Activated naive CD4-positive, alpha-beta T cell treated with anti-CD3 and anti-CD28 coated beads, Interleukin-2, amount 10 ng/mL, durations not matched to agents 5 hours and 36 hours (primary cell): ENCODE measurements around the gene LILRB4. TPM values are rescaled to one million over a fixed set of nuclear protein-coding genes. Genes with fewer than 3 reads are reported as not detected.

Source experiments
- microRNA-seq: library from miRNA; unstranded; fragments of <30 nt; microRNA quantifications from one replicate; pipeline ENCODE4 v1.2.0, GENCODE V29; 2022; ENCODE audit warnings: borderline microRNAs expressed, borderline replicate concordance
- total RNA-seq, 2 experiments: library from RNA; stranded (reverse); gene quantifications; one replicate each; pipeline ENCODE4 v1.2.3, GENCODE V29; 2021

LILRB4 gene
- total RNA-seq: not detected

DNA sequence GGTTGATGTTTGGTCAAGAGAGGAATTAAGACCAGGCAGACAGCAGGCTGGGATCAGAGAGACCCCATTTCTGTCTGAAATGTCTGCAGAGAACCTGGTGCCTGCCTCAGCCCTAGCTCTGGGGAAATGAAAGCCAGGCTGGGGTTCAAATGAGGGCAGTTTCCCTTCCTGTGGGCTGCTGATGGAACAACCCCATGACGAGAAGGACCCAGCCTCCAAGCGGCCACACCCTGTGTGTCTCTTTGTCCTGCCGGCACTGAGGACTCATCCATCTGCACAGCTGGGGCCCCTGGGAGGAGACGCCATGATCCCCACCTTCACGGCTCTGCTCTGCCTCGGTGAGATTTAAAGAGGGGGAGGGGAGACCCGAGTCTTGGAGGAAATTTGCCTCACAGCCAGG lies at the start of gene LILRB4:
Gene LILRB4, plus strand, starts transcription at position 256 of the 400 bp plus-strand sequence. Its CDS starts 49 bp downstream, at position 305.

DNA sequence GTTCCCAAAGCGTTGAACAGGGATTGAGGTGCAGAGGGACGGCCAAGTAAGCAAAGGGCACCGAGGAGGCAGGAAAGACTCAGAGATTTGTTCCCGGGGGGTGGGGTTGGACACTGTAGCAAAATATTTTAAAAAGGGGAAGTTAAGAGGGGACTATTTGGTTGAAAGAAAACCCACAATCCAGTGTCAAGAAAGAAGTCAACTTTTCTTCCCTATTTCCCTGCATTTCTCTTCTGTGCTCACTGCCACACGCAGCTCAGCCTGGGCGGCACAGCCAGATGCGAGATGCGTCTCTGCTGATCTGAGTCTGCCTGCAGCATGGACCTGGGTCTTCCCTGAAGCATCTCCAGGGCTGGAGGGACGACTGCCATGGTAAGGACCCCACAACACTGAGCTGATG lies 32.5 kb upstream of the LILRB4 start, which contains the start of gene LILRB1:
Gene LILRB1, plus strand, starts transcription at position 223 of the 400 bp plus-strand sequence. CDS start 590 bp downstream, outside the sequence.

Small RNA genes lying within 50 kb of the gene (microRNA-seq; reads per million reads assigned to microRNA genes)
- not detected for gene MIR8061

Other genes with a start within 250 kb of the LILRB4 start
- under 1 TPM; 0.58 to 0.91 TPM for gene TTYH1, start 247.5 kb upstream of the LILRB4 start, total RNA-seq
- 100 to 1,000 TPM; 239 to 275 TPM for gene LENG8, start 213.8 kb upstream of the LILRB4 start, total RNA-seq
- gene LENG9, start 199.2 kb upstream of the LILRB4 start, total RNA-seq: 1 to 10 TPM; 6.3 to 7.4 TPM
- not detected for gene CDC42EP5, start 189.7 kb upstream of the LILRB4 start, total RNA-seq
- 1 to 10 TPM; 3.6 to 3.7 TPM for gene LAIR2, start 160.2 kb upstream of the LILRB4 start, total RNA-seq
- under 1 TPM; 0.23 to 0.48 TPM for gene LILRA2, start 89.2 kb upstream of the LILRB4 start, total RNA-seq
- gene LILRA1, start 69.4 kb upstream of the LILRB4 start, total RNA-seq: not detected
- under 1 TPM; 0.10 to 0.48 TPM for gene LILRB1, start 32.5 kb upstream of the LILRB4 start, total RNA-seq
- gene KIR3DL3, start 61.5 kb downstream of the LILRB4 start, total RNA-seq: not detected
- under 1 TPM; 0.34 to 0.38 TPM for gene KIR2DL3, start 75.5 kb downstream of the LILRB4 start, total RNA-seq
- gene KIR2DL1, start 106.8 kb downstream of the LILRB4 start, total RNA-seq: not detected
- not detected for gene KIR2DL4, start 140.6 kb downstream of the LILRB4 start, total RNA-seq
- gene KIR3DL1, start 153.5 kb downstream of the LILRB4 start, total RNA-seq: under 1 TPM; 0.12 to 0.23 TPM
- gene KIR2DS4, start 169.7 kb downstream of the LILRB4 start, total RNA-seq: not detected
- gene KIR3DL2, start 187.5 kb downstream of the LILRB4 start, total RNA-seq: under 1 TPM; 0.55 to 0.67 TPM
- not detected for gene FCAR, start 211.2 kb downstream of the LILRB4 start, total RNA-seq
- gene NCR1, start 243.2 kb downstream of the LILRB4 start, total RNA-seq: under 1 TPM; 0.35 to 0.58 TPM